Parietal lobe (tissue), 2 donors: ENCODE results near the gene CDK2AP2. TPM values are rescaled to one million over a fixed set of nuclear protein-coding genes. Genes with fewer than 3 reads are reported as not detected.

Experiments
- small RNA-seq: library from RNA; depleted of rRNA; stranded (forward); fragments of <200 nt; gene quantifications from one replicate; pipeline ENCODE3, GENCODE V24; 2014; ENCODE audit warnings: low replicate concordance
- total RNA-seq: library from RNA; depleted of rRNA; stranded (reverse); fragments of >200 nt; gene quantifications from one replicate; pipeline ENCODE4 v1.2.3, GENCODE V29; 2014

CDK2AP2 gene
- total RNA-seq: 6.6 TPM

GRCh38 chr11:67507864-67508485 lies at the start of gene CDK2AP2:
CDK2AP2 (minus strand) TSS chr11:67508162; CDS start chr11:67508082, 80 bp downstream.

GRCh38 chr11:67522844-67523555 lies 15.0 kb upstream of the CDK2AP2 start, which contains the start of gene CABP2:
CABP2 (minus strand) TSS chr11:67523446; CDS start chr11:67523326, 120 bp downstream.

GRCh38 chr11:67504950-67505581 lies 2.9 kb downstream of the CDK2AP2 start, which contains the start of gene PITPNM1:
PITPNM1 (minus strand) TSS chr11:67505363; CDS start chr11:67504180, 1,183 bp downstream.

DNA sequence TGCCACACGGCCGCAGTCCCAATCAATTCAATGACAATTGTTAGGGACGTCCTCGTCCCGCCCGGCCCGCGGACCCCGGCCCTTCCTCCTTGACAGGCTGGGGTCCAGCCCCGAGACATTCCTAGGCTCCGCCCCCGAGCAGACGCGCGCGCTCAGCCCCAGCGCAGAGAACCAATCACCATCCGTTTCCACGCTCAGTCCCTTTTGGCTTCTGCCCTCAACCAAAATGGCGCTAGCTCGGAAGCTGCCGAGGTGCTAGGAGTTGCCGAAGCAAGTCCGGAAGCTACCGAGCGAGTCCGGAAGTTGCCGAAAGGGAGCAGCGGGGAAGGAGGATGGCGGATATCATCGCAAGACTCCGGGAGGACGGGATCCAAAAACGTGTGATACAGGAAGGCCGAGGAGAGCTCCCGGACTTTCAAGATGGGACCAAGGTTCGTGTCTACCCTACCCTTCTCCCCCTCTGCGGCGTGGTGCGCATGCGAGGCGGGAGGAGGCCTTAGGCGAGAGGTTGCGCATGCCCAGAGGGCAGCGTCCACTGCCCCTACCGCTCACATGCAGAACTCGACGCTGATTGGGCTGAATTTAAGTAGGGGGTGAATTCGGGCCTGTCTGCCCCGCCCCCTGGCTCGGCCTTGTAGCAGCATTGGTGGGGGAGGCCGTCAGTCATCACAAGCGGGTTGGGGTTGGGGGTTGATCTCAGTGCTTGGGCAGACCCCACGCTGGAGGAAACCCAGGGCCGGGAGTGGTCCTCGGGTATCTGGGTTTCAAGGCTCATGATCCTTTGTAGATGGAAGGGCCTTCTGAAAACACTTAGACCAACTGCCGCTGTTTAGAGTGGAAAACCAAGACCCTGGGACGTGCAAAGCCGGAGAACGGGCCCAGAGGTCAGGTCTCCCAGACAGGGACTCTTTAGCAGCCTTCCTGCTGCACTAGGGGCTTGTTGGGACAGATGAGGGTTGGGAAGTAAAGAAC lies 24.8 kb downstream of the CDK2AP2 start, which contains the start of gene AIP:
Gene AIP, plus strand, starts transcription at position 200 of the 972 bp plus-strand sequence. Its CDS starts 133 bp downstream, at position 333.

DNA sequence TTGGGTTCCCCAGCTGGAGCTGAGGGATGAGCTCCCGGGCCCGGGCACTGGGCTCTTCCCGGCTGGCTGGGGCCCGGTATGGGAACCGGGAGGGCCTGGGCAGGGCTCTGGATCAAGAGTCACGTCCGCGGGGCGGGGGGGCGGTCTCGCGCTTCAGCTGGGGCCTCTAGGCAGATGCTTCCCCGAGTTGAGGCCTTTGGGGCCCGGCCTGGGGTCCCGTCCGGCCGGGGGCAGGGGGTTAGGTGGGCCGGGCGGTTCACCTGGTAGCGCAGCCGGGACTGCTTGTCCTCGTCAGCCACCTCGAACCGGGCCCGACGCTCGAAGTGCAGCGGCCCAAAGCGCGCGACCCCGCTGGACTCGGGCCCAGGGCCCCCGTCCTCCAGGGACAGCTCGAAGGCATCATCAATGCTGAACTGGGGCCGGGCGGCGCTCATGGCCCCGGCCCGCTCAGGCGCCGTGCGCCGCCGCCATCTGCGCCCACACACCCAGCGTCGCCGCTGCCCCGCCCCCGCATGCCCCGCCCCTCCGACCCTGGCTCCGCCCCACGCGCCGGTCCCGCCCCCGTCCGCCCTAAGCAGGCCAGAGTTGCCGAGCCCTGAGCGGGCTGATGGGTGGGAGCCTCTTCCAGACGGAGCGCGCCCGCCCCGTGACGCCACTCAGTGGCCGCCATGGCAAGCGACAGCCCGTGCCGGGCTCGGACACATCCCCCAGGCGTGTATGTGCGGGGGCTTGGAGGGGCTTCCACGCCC lies 39.0 kb downstream of the CDK2AP2 start, which contains the start of gene TMEM134:
Gene TMEM134, minus strand, starts transcription at position 493 of the 749 bp plus-strand sequence. Its CDS starts 59 bp downstream, at position 434.

Small RNA genes lying within 50 kb of the gene (small RNA-seq; reads per million reads assigned to genes)
- gene MIR6752: not detected

Other genes with a start within 250 kb of the CDK2AP2 start
- 50.7 TPM for gene GRK2, start 241.7 kb downstream of the CDK2AP2 start, total RNA-seq
- 57.9 TPM for gene ANKRD13D, start 218.9 kb downstream of the CDK2AP2 start, total RNA-seq
- gene SSH3, start 204.6 kb downstream of the CDK2AP2 start, total RNA-seq: 8.5 TPM
- 5.9 TPM for gene POLD4, start 154.6 kb downstream of the CDK2AP2 start, total RNA-seq
- 0.31 TPM for gene CLCF1, start 134.6 kb downstream of the CDK2AP2 start, total RNA-seq
- gene RAD9A, start 116.2 kb downstream of the CDK2AP2 start, total RNA-seq: 27.5 TPM
- 57.0 TPM for gene PPP1CA, start 106.3 kb downstream of the CDK2AP2 start, total RNA-seq
- 0.31 TPM for gene TBC1D10C, start 104.1 kb downstream of the CDK2AP2 start, total RNA-seq
- gene CARNS1, start 92.5 kb downstream of the CDK2AP2 start, total RNA-seq: 0.31 TPM
- 16.0 TPM for gene RPS6KB2, start 79.7 kb downstream of the CDK2AP2 start, total RNA-seq
- gene PTPRCAP, start 70.5 kb downstream of the CDK2AP2 start, total RNA-seq: 0.63 TPM
- gene CORO1B, start 64.7 kb downstream of the CDK2AP2 start, total RNA-seq: 24.4 TPM
- gene GPR152, start 55.4 kb downstream of the CDK2AP2 start, total RNA-seq: not detected
- gene CABP4, start 52.8 kb downstream of the CDK2AP2 start, total RNA-seq: not detected
- gene TMEM134, start 38.9 kb downstream of the CDK2AP2 start, total RNA-seq: 19.7 TPM
- 46.0 TPM for gene AIP, start 25.1 kb downstream of the CDK2AP2 start, total RNA-seq
- gene PITPNM1, start 2.8 kb downstream of the CDK2AP2 start, total RNA-seq: 39.1 TPM
- gene CABP2, start 15.3 kb upstream of the CDK2AP2 start, total RNA-seq: not detected
- 151 TPM for gene GSTP1, start 75.7 kb upstream of the CDK2AP2 start, total RNA-seq
- gene NDUFV1, start 98.8 kb upstream of the CDK2AP2 start, total RNA-seq: 174 TPM
- gene NUDT8, start 121.8 kb upstream of the CDK2AP2 start, total RNA-seq: 4.4 TPM
- not detected for gene TBX10, start 131.6 kb upstream of the CDK2AP2 start, total RNA-seq
- gene ACY3, start 142.6 kb upstream of the CDK2AP2 start, total RNA-seq: not detected
- not detected for gene ALDH3B2, start 166.5 kb upstream of the CDK2AP2 start, total RNA-seq